ENCODE measurements around the gene ZNF479.

GRCh38 chr7:57165285-57165899, 33.2 kb upstream of the ZNF479 start:
- TF ChIP-seq CTCF (IDR thresholded peaks at IDR 0.05; ENCODE audit: insufficient read depth, low read depth, low read length) (no peak), EZH2 (IDR thresholded peaks at IDR 0.05; ENCODE audit: insufficient read depth, low read length) (no peak)

Data from astrocyte (in vitro differentiated cells and primary cell).